Activated CD8-positive, alpha-beta T cell treated with anti-CD3 and anti-CD28 coated beads, Interleukin-2, amount 10 ng/mL, durations not matched to agents 7 days and 5 days (primary cell): ENCODE measurements around the gene FANCF. TPM values are rescaled to one million over a fixed set of nuclear protein-coding genes. Genes with fewer than 3 reads are reported as not detected.
"Not testable (repeated sequence)": the region's sequence is repeated elsewhere in the genome, so short reads cannot be mapped to it uniquely, and the experiment has no call there.

Experiments
- ATAC-seq: fragments of 150-1000 bp; cut with Tn5 transposase; one replicate; pipeline ENCODE4 v1.10.0; 2021; ENCODE audit warnings: moderate library complexity
- CTCF ChIA-PET: fragments of 350-600 bp; sonication (Branson Sonifier 250); formaldehyde crosslinking; loops from one replicate; lab custom pipeline; 2021; ENCODE audit warnings: antibody characterized with exemption; lab: Charles Lee
- POLR2A ChIA-PET: fragments of 350-600 bp; sonication (Branson Sonifier 250); formaldehyde crosslinking; loops from one replicate; lab custom pipeline; 2021; ENCODE audit warnings: antibody characterized with exemption; lab: Charles Lee
- DNase-seq: peaks from one replicate; pipeline ENCODE4 v3.0.0-alpha.2; 2020
- H3K27ac Mint-ChIP-seq: one replicate; pipeline ENCODE4 v1.8.0; 2021; ENCODE audit warnings: mild to moderate bottlenecking, mixed read lengths
- H3K27me3 Mint-ChIP-seq: one replicate; pipeline ENCODE4 v1.8.0; 2021; ENCODE audit warnings: low read depth, mixed read lengths
- H3K36me3 Mint-ChIP-seq: one replicate; pipeline ENCODE4 v1.8.0; 2021; ENCODE audit warnings: low read depth, mixed read lengths
- H3K4me1 Mint-ChIP-seq: one replicate; pipeline ENCODE4 v1.8.0; 2021; ENCODE audit warnings: low read depth, mixed read lengths
- H3K4me3 Mint-ChIP-seq: one replicate; pipeline ENCODE4 v1.8.0; 2021; ENCODE audit warnings: mild to moderate bottlenecking, mixed read lengths
- H3K9me3 Mint-ChIP-seq: one replicate; pipeline ENCODE4 v1.8.0; 2022; ENCODE audit warnings: mixed read lengths; ENCODE audit not compliant: insufficient read depth
- total RNA-seq, 2 experiments: library from RNA; stranded (reverse); gene quantifications; one replicate each; pipeline ENCODE4 v1.2.3, GENCODE V29; 2021

FANCF gene
- total RNA-seq, 2 experiments from 2014 or later, result 14.6 to 14.7 TPM

- no peaks in the 10 kb centered on the region for H3K36me3 Mint-ChIP-seq
- DNase-seq (no peak), ATAC-seq (no peak)
- no peaks in the 10 kb centered on the region for H3K9me3 Mint-ChIP-seq
- POLR2A ChIA-PET, result no interaction called here
- no peak overlapping the region for H3K27ac Mint-ChIP-seq
- CTCF ChIA-PET, result interaction anchor here (1.7 kb wide), 1 partner anchor 173 kb away, joined by 6 read pairs; the partner anchor contains the start of gene SVIP
- H3K4me3 Mint-ChIP-seq, result no peak overlapping the region
- H3K27me3 Mint-ChIP-seq, result peaks cover 5% of the 10 kb centered on the region
- H3K4me1 Mint-ChIP-seq, result peaks cover 12% of the 10 kb centered on the region
These were observed 30.5 kb upstream of the FANCF start for GRCh38 chr11:22656130-22656529.

GRCh38 chr11:22652346-22652745 is 26.7 kb upstream of the FANCF start:
- POLR2A ChIA-PET, CTCF ChIA-PET, DNase-seq, H3K27me3 Mint-ChIP-seq, H3K27ac Mint-ChIP-seq, H3K36me3 Mint-ChIP-seq, H3K4me3 Mint-ChIP-seq, H3K4me1 Mint-ChIP-seq, H3K9me3 Mint-ChIP-seq, ATAC-seq: not testable (repeated sequence)

- ChIA-PET CTCF (no interaction called here), POLR2A (no interaction called here)
- no peaks in the 10 kb centered on the region for H3K27me3 Mint-ChIP-seq
- H3K4me3 Mint-ChIP-seq, result no peak overlapping the region
- no peaks in the 10 kb centered on the region for H3K36me3 Mint-ChIP-seq
- ATAC-seq (no peak), DNase-seq (no peak)
- no peaks in the 10 kb centered on the region for H3K9me3 Mint-ChIP-seq
- H3K4me1 Mint-ChIP-seq, result no peaks in the 10 kb centered on the region
- H3K27ac Mint-ChIP-seq, result no peak overlapping the region
These were observed 15.9 kb upstream of the FANCF start for GRCh38 chr11:22641559-22641958.

GRCh38 chr11:22640862-22641261 is 15.2 kb upstream of the FANCF start:
- Mint-ChIP-seq H3K4me3 (no peak overlapping the region), H3K27ac (no peak overlapping the region), H3K9me3 (no peaks in the 10 kb centered on the region), H3K27me3 (no peaks in the 10 kb centered on the region), H3K36me3 (no peaks in the 10 kb centered on the region), H3K4me1 (no peaks in the 10 kb centered on the region)
- DNase-seq (no peak), ATAC-seq (no peak)
- POLR2A ChIA-PET, result no interaction called here
- CTCF ChIA-PET, result no interaction called here

- Mint-ChIP-seq H3K4me3 (no peak overlapping the region), H3K4me1 (no peaks in the 10 kb centered on the region), H3K36me3 (no peaks in the 10 kb centered on the region), H3K27ac (no peak overlapping the region), H3K27me3 (no peaks in the 10 kb centered on the region), H3K9me3 (no peaks in the 10 kb centered on the region)
- ChIA-PET CTCF (no interaction called here), POLR2A (interaction anchor here (1.2 kb wide), 1 partner anchor 9 kb away, joined by 4 read pairs; no protein-coding TSS in a partner anchor)
- DNase-seq, result peak; percentile 27
- peak; percentile 79 for ATAC-seq
These were observed 10.1 kb upstream of the FANCF start for GRCh38 chr11:22635689-22636088.

- H3K36me3 Mint-ChIP-seq, result no peaks in the 10 kb centered on the region
- no peak for DNase-seq
- CTCF ChIA-PET, result interaction anchor here (0.7 kb wide), 1 partner anchor 10 kb away, joined by 3 read pairs; the partner anchor contains the start of gene FANCF
These were observed 9.4 kb upstream of the FANCF start for GRCh38 chr11:22634897-22635629.

GRCh38 chr11:22633354-22633902 is 7.8 kb upstream of the FANCF start:
- no peak for DNase-seq
- no peak for ATAC-seq
- no peaks in the 10 kb centered on the region for H3K4me1 Mint-ChIP-seq
- no peak overlapping the region for H3K27ac Mint-ChIP-seq
- H3K36me3 Mint-ChIP-seq, result no peaks in the 10 kb centered on the region
- no peak overlapping the region for H3K4me3 Mint-ChIP-seq
- no peaks in the 10 kb centered on the region for H3K27me3 Mint-ChIP-seq
- ChIA-PET POLR2A (no interaction called here), CTCF (interaction anchor here (0.9 kb wide), 1 partner anchor 152 kb away, joined by 3 read pairs; no protein-coding TSS in a partner anchor)
- no peaks in the 10 kb centered on the region for H3K9me3 Mint-ChIP-seq

More at GRCh38 chr11:22634897-22635629, 9.4 kb upstream of the FANCF start:
- H3K4me1 Mint-ChIP-seq, result no peaks in the 10 kb centered on the region
- H3K4me3 Mint-ChIP-seq, result no peak overlapping the region
- H3K9me3 Mint-ChIP-seq, result no peaks in the 10 kb centered on the region
- ATAC-seq, result peak; percentile 50
- H3K27me3 Mint-ChIP-seq, result no peaks in the 10 kb centered on the region
- H3K27ac Mint-ChIP-seq, result no peak overlapping the region
- POLR2A ChIA-PET, result interaction anchor here (1.2 kb wide), 1 partner anchor 9 kb away, joined by 4 read pairs; no protein-coding TSS in a partner anchor

GRCh38 chr11:22627421-22627820 is 1.8 kb upstream of the FANCF start:
- POLR2A ChIA-PET, result no interaction called here
- Mint-ChIP-seq H3K36me3 (peaks cover 11% of the 10 kb centered on the region), H3K27ac (no peak overlapping the region), H3K4me1 (peaks cover 22% of the 10 kb centered on the region), H3K9me3 (no peaks in the 10 kb centered on the region), H3K4me3 (no peak overlapping the region), H3K27me3 (no peaks in the 10 kb centered on the region)
- no peak for DNase-seq
- ATAC-seq, result no peak
- CTCF ChIA-PET, result no interaction called here

GRCh38 chr11:22626573-22627239 is 1.1 kb upstream of the FANCF start:
- H3K27me3 Mint-ChIP-seq, result no peaks in the 10 kb centered on the region
- no peaks in the 10 kb centered on the region for H3K9me3 Mint-ChIP-seq
- DNase-seq (no peak), ATAC-seq (no peak)
- CTCF ChIA-PET, result interaction anchor here (1.2 to 1.3 kb wide), 2 partner anchors 30 to 161 kb away, joined by 3 to 4 read pairs; no protein-coding TSS in a partner anchor
- peaks cover 11% of the 10 kb centered on the region for H3K36me3 Mint-ChIP-seq
- POLR2A ChIA-PET, result interaction anchor here (1.3 to 2.2 kb wide), 2 partner anchors 8 to 202 kb away, joined by 4 to 7 read pairs; partner anchors contain the start of gene SVIP
- H3K27ac Mint-ChIP-seq, result no peak overlapping the region
- H3K4me1 Mint-ChIP-seq, result peaks cover 27% of the 10 kb centered on the region
- peak overlapping the region; percentile 99 for H3K4me3 Mint-ChIP-seq

GRCh38 chr11:22624742-22625447 is 728 bp downstream of the FANCF start:
- ChIA-PET POLR2A (interaction anchor here (0.7 to 2.2 kb wide), 3 partner anchors 14 to 205 kb away, joined by 3 to 7 read pairs (median 4); partner anchors contain the start of gene SVIP), CTCF (interaction anchor here (0.8 to 1.4 kb wide), 4 partner anchors 10 to 204 kb away, joined by 3 to 4 read pairs (median 4); partner anchors contain the start of gene SVIP)
- peak; percentile 63 for ATAC-seq
- H3K4me1 Mint-ChIP-seq, result peaks cover 27% of the 10 kb centered on the region
- H3K27me3 Mint-ChIP-seq, result no peaks in the 10 kb centered on the region
- DNase-seq, result peak; percentile 68
- peaks cover 21% of the 10 kb centered on the region for H3K36me3 Mint-ChIP-seq
- H3K27ac Mint-ChIP-seq, result peak overlapping the region; percentile 98
- H3K9me3 Mint-ChIP-seq, result no peaks in the 10 kb centered on the region
- peak overlapping the region; percentile 99 for H3K4me3 Mint-ChIP-seq

GRCh38 chr11:22617868-22618267 is 7.8 kb downstream of the FANCF start:
- DNase-seq (no peak), ATAC-seq (no peak)
- Mint-ChIP-seq H3K27ac (no peak overlapping the region), H3K36me3 (peaks cover 21% of the 10 kb centered on the region), H3K9me3 (no peaks in the 10 kb centered on the region), H3K27me3 (no peaks in the 10 kb centered on the region), H3K4me3 (no peak overlapping the region), H3K4me1 (peaks cover 9% of the 10 kb centered on the region)
- POLR2A ChIA-PET, result no interaction called here
- CTCF ChIA-PET, result no interaction called here
